ENCODE measurements around the gene MEF2D.
A peak's percentile ranks its signal among the peaks of the same experiment; 100 is the strongest.

- TF ChIP-seq CTCF (IDR thresholded peaks at IDR 0.05) (no peak), POLR2A (IDR thresholded peaks at IDR 0.05) (peak in 1 of 2 donors; percentile 68)
These were observed 24.7 kb downstream of the MEF2D start for GRCh38 chr1:156475568-156476500.

Measured in uterus (tissue), 2 donors.